HG03280 (cell line): Measurements from ENCODE around the gene PRR15L.

ENCODE experiments used
- ATAC-seq: cut with Tn5 transposase; IDR thresholded peaks from one replicate; pipeline ENCODE4 v1.9.1; 2021; ENCODE audit warnings: mild to moderate bottlenecking, moderate library complexity; ENCODE audit not compliant: unreplicated experiment

The PRR15L gene

DNA sequence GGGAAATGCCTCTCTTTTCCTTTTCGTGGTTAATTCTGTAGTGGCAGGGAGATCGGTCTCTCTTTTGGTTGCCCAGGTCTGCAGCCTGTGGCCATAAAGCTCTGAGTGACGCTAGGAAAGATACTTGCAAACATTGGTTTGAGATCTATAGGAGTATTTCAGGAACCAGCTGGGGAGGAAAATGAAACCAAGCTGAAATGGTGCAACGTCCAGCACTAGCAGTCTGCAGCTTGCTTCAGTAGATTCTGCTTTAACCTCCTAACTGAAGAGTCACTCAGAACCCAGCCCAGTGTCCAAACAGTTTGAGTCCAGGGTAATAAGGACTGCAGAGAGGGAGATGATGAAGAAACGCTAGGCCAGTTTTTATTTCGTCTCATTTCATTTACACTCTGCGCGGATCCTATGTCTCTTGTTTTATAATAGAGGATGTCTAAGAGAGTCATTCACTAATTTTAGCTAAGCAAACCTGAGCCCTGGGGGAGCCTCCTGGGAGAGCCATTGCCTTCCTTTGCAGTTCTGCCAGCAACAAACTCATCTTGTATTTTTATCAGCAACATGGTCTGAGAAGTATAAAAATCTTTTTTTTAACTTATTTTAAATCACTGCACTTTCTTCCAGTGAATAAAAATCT lies 49.6 kb downstream of the PRR15L start:
- ATAC-seq, result no peak

GRCh38 chr17:47906443-47906842 lies 51.2 kb downstream of the PRR15L start:
- ATAC-seq, result no peak

DNA sequence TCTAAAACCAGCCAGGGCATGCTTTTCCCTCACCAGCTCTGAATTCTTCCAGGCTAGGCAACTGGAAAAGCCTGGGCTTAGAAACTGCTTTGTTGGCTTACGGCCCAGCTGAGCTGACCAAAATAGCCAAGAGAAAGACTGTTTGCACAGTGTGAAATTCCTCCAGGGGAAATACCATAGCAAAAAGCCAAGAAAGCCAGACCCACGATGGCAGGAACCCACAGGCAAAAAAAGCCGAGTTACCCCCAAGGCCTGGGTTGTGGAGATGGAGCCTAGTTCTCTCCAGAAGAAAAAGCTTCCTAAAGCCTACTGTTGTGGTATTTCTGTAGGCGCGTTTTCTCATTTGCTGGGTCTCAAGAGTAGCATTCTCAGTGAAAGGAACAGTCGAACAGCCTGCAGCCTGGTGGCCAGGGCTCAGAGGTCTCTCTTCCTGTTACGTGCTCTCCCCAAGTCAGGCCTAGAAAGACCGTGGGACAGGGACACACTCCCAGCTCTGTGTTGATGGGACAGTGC lies 52.4 kb downstream of the PRR15L start:
- no peak for ATAC-seq

DNA sequence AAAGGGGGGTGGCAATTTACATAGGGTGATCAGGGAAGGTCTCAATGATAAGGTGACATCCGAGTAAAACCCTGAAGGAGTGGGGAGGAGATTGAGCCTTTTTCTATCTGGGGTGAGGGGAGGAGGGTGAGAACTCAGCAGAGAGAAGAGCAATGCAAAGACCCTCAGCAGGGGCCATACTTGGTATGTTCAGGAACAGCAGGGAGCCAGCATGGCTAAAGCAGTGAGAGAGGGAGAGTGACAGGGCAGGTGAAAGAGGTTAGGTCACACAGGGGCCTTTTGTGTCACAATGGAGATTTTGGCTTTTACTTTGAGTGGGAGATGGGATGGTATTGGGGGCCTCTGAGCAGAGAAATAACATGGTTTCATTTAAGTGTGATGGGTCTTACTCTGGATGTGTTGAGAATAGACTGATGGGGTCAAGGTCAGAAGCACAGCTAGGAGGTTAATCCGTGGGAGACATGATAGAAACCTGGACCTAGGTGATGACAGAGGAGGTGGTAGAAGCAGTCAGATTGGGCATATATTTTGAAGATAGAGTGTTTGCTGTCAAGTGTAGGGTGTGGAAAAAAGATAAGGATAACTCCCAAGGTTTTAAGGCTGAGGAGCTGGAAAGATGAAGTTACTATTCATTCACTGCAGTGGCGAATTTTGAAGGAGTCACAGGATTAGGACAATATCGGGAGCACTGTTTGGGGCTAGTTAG lies 55.5 kb downstream of the PRR15L start:
- ATAC-seq, result no peak
